K562 (cell line): ENCODE data around the gene CRB2. TPM values are rescaled to one million over a fixed set of nuclear protein-coding genes. Genes with fewer than 3 reads are reported as not detected.

Experiments used
- ATAC-seq: fragments of 200-7000 bp; cut with Tn5 transposase; 3 replicates; pipeline ENCODE4 v1.9.1; 2020; ENCODE audit warnings: moderate library complexity
- BruUV-seq: library from RNA; stranded (reverse); fragments of 400-500 nt; replicated peaks from 2 replicates; lab custom pipeline; 2021; lab: Mats Ljungman, UMichigan
- CTCF ChIA-PET: fragments of 300-600 bp; formaldehyde crosslinking; extraction: SDS; loops from one replicate; lab custom pipeline; 2021; ENCODE audit warnings: low intra/inter-chr PET ratio; lab: Yijun Ruan, JAX
- POLR2A ChIA-PET: fragments of 300-600, 350-650 bp; sonication (Branson Sonifier 250); formaldehyde crosslinking; extraction: SDS; loops from one replicate; lab custom pipeline; 2021; ENCODE audit warnings: antibody characterized with exemption, inconsistent platforms; lab: Yijun Ruan, JAX
- DNase-seq, 4 experiments: peaks; one replicate each; pipeline versions ENCODE4 v3.0.0 to v3.0.0-alpha.2; 2011 to 2018; ENCODE audit warnings: low spot score in 3 of 4, mixed read lengths in 3 of 4; ENCODE audit errors: extremely low read depth in 1 of 4
- FAIRE-seq: peaks from 2 replicates; lab custom pipeline; 2011; peaks lifted over from hg19 to GRCh38; lab: Jason Lieb, UNC
- H2AFZ ChIP-seq: 2 replicates; pipeline ENCODE4 v1.6.0; 2011; ENCODE audit warnings: low read depth, low read length, control low read depth, inconsistent platforms
- H3K27ac ChIP-seq: fragments of 200-600 bp; 3 replicates; pipeline ENCODE4 v1.8.0; 2011; ENCODE audit warnings: low read depth, mild to moderate bottlenecking, control low read depth, inconsistent platforms, low read length, moderate library complexity, mixed read lengths; ENCODE audit errors: extremely low read depth
- H3K27me3 ChIP-seq, 2 experiments: fragments of 300-600 bp in 1 of 2; 2 replicates in 1 of 2; 3 replicates in 1 of 2; pipeline versions ENCODE4 v1.6.0 to v1.8.0; 2011; ENCODE audit warnings: inconsistent platforms in 2 of 2, low read length in 2 of 2, mild to moderate bottlenecking in 1 of 2, mixed read lengths in 1 of 2, moderate library complexity in 1 of 2; ENCODE audit not compliant: control insufficient read depth in 2 of 2, insufficient read depth in 2 of 2
- H3K36me3 ChIP-seq: fragments of 300-600 bp; 3 replicates; pipeline ENCODE4 v1.8.0; 2011; ENCODE audit warnings: mild to moderate bottlenecking, low read length, inconsistent platforms; ENCODE audit not compliant: control insufficient read depth, insufficient read depth
- H3K4me1 ChIP-seq, 2 experiments: fragments of 200-600 bp in 1 of 2; replicated peaks in 1 of 2; 2 replicates in 1 of 2; 3 replicates in 1 of 2; pipeline versions ENCODE4 v1.5.1 to v1.8.0; 2011; ENCODE audit warnings: inconsistent platforms in 2 of 2, low read length in 2 of 2, mild to moderate bottlenecking in 1 of 2, mixed read lengths in 1 of 2, moderate library complexity in 1 of 2; ENCODE audit not compliant: control insufficient read depth in 2 of 2, insufficient read depth in 2 of 2
- H3K4me2 ChIP-seq: 2 replicates; pipeline ENCODE4 v1.6.1; 2011; ENCODE audit warnings: low read length, control low read depth, inconsistent platforms, mixed read lengths; ENCODE audit not compliant: insufficient read depth
- H3K4me3 ChIP-seq: fragments of 200-600 bp; sonication (generic), shearing (Covaris generic); 2 replicates; pipeline ENCODE4 v1.5.1; 2016; ENCODE audit warnings: control low read depth, inconsistent platforms
- H3K79me2 ChIP-seq: fragments of 200-600 bp; 3 replicates; pipeline ENCODE4 v1.8.0; 2011; ENCODE audit warnings: low read length, inconsistent platforms; ENCODE audit not compliant: control insufficient read depth, insufficient read depth
- H3K9ac ChIP-seq, 2 experiments: 2 replicates each; pipeline versions ENCODE4 v1.6.0 to v1.6.1; 2011; ENCODE audit warnings: low read depth in 2 of 2, low read length in 2 of 2, control low read depth in 1 of 2, inconsistent platforms in 1 of 2, mild to moderate bottlenecking in 1 of 2, mixed read lengths in 1 of 2; ENCODE audit not compliant: insufficient read depth in 1 of 2
- H3K9me1 ChIP-seq: one replicate; pipeline ENCODE4 v1.6.0; 2011; ENCODE audit warnings: inconsistent platforms, mild to moderate bottlenecking, low read length, moderate library complexity; ENCODE audit not compliant: control insufficient read depth, insufficient read depth
- H3K9me3 ChIP-seq: replicated peaks from 2 replicates; pipeline ENCODE4 v1.5.1; 2011; ENCODE audit warnings: low read depth, low read length, inconsistent platforms; ENCODE audit not compliant: control insufficient read depth, insufficient read depth
- H4K20me1 ChIP-seq: replicated peaks from 2 replicates; pipeline ENCODE4 v1.6.1; 2011; ENCODE audit warnings: low read length, inconsistent platforms, mixed read lengths; ENCODE audit not compliant: control insufficient read depth, insufficient read depth
- DDX20 ChIP-seq: fragments of 450-650 bp; IDR thresholded peaks from 2 replicates; pipeline ENCODE4 v1.6.1; 2016; ENCODE audit warnings: missing genetic modification characterization, low read depth, mild to moderate bottlenecking, missing compliant biosample characterization, moderate library complexity
- HMG20B ChIP-seq: fragments of 250-450 bp; sonication (Bioruptor Pico); IDR thresholded peaks from 2 replicates; pipeline ENCODE4 v1.5.0; 2021; ENCODE audit warnings: mild to moderate bottlenecking
- KLF6 ChIP-seq: fragments of 250-450 bp; sonication (Bioruptor Pico); IDR thresholded peaks from 2 replicates; pipeline ENCODE4 v1.4.0; 2020; ENCODE audit warnings: mild to moderate bottlenecking, moderate library complexity, borderline replicate concordance
- RBFOX2 ChIP-seq: fragments of 200-400 bp; formaldehyde crosslinking; IDR thresholded peaks from 2 replicates; pipeline ENCODE4 v1.6.1; 2017; ENCODE audit warnings: low read depth, mild to moderate bottlenecking, low read length, moderate library complexity
- SRSF3 ChIP-seq: fragments of 200-400 bp; formaldehyde crosslinking; IDR thresholded peaks from 2 replicates; pipeline ENCODE4 v1.6.1; 2016; ENCODE audit warnings: mild to moderate bottlenecking, low read length, moderate library complexity; ENCODE audit not compliant: insufficient read depth
- TCF3 ChIP-seq: sonication (generic); formaldehyde crosslinking; IDR thresholded peaks from 2 replicates; pipeline ENCODE4 v1.4.0; 2020; ENCODE audit warnings: mild to moderate bottlenecking, missing genetic modification reagents
- ZBTB2 ChIP-seq: fragments of 450-650 bp; IDR thresholded peaks from 2 replicates; pipeline ENCODE4 v1.6.1; 2016; ENCODE audit warnings: antibody characterized with exemption
- WGBS: fragments of 100-300 bp; shearing (Covaris generic); methylation state at CpG from one replicate; pipeline ENCODE4 v1.1.6; 2016; ENCODE audit warnings: low coverage, mixed read lengths; ENCODE audit not compliant: insufficient coverage; ENCODE audit errors: missing lambda C conversion rate; 5-methylcytosine and 5-hydroxymethylcytosine counted together
- in situ Hi-C: fragments of 300-500 bp; cut with MboI; formaldehyde crosslinking; loops from 4 replicates; pipeline ENCODE4 v1.15.0; 2018; ENCODE audit warnings: inconsistent platforms, mixed read lengths
- intact Hi-C: fragments of 100-400 bp; cut with micrococcal nuclease; formaldehyde crosslinking; loops from 2 replicates; pipeline ENCODE4 v1.14.2; 2022
- polyA plus RNA-seq, 8 experiments: library from polyadenylated mRNA; depleted of rRNA in 4 of 8; stranded (reverse) in 5 of 8; unstranded in 3 of 8; fragments of >200 nt; fragmentation: Nextera tagmentation in 2 of 8; fragmentation: Illumina TruSeq in 1 of 8; extraction: Ambion mirVana in 2 of 8; extraction: Trizol in 1 of 8; gene quantifications; 2 replicates each; pipeline versions ENCODE4 v1.2.1 to v1.2.3, GENCODE V29; 2011 to 2014; ENCODE audit warnings: inconsistent platforms in 1 of 8, missing spikeins in 1 of 8
- total RNA-seq, 7 experiments: library from RNA; depleted of rRNA in 6 of 7; stranded (reverse); fragments of >200 nt in 6 of 7; fragmentation: Illumina TruSeq in 2 of 7; extraction: Trizol in 2 of 7; gene quantifications; 2 replicates each; pipeline versions ENCODE4 v1.2.1 to v1.2.3, GENCODE V29; 2011 to 2021; ENCODE audit warnings: low replicate concordance in 1 of 7
- TF ChIP-seq, protein P1 (sequence below), 2 experiments: IDR thresholded peaks; 2 replicates each; pipeline ENCODE4 v1.6.1; 2011; ENCODE audit warnings: borderline replicate concordance in 1 of 2, control low read depth in 1 of 2, low read depth in 1 of 2, low read length in 1 of 2, mild to moderate bottlenecking in 1 of 2, mixed read lengths in 1 of 2, moderate library complexity in 1 of 2; ENCODE audit not compliant: insufficient read depth in 1 of 2, insufficient read length in 1 of 2, poor library complexity in 1 of 2, severe bottlenecking in 1 of 2; ENCODE audit errors: extremely low read depth in 1 of 2

Gene CRB2
- total and polyA plus RNA-seq, 9 of the 15 experiments (the other 6 are each of a cell fraction or from before 2014, with no cell fraction given) = 0.13 to 1.2 (median 0.25) TPM; not detected in 2

DNA sequence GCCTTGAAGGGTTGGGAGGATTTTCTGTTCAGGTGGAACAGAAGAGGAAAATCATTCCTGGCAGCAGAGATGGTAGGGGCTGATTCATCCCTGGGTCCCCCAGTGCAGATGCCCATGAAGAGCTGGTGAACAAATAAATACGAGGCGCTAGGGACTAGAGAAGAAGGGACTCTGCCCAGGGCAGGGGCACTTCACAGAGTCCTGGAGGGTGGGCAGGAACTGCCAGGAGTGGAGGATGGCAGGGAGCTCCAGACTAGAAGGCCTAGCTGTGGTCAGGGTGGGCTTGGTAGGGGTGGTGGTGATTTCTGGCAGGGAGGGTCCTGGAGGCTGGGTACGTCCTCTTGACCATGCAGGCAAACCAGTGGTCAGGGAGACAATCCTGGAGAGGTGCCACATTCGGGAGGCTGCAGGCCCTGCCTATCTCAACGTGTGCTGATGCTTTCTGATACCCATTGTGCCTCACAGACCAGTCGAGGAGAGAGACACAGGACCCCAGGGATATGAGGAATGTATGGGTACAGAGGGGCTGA lies 69.9 kb downstream of the CRB2 start:
- BruUV-seq = no TSS peak
- Histone ChIP-seq H3K4me1 (peaks cover 0 to 2% of the 10 kb centered on the region in 2 experiments; a peak in 1 of 5 replicates), H3K9me3 (no peaks in the 10 kb centered on the region), H3K4me3 (no peak overlapping the region), H3K27me3 (no peaks in the 10 kb centered on the region), H3K9ac (no peak overlapping the region), H3K79me2 (no peaks in the 10 kb centered on the region), H3K27ac (no peak overlapping the region), H3K36me3 (no peaks in the 10 kb centered on the region), H3K4me2 (no peak overlapping the region), H3K9me1 (no peaks in the 10 kb centered on the region), H2AFZ (0 out of 2 replicates have a peak overlapping the region, but pooled peaks have one; percentile 23), H4K20me1 (no peaks in the 10 kb centered on the region; the same call in none of the 2 replicates)
- ChIA-PET CTCF (no interaction called here), POLR2A (interaction anchor here (0.6 to 1.2 kb wide), 6 partner anchors 10 to 188 kb away, joined by 3 to 4 read pairs (median 3); no protein-coding TSS in a partner anchor)
- intact Hi-C loops = no loop called here
- ATAC-seq (no peak; the same call in 2 of the 3 replicates), DNase-seq (no peak), FAIRE-seq (no peak)
- WGBS = 55% methylated on average over 5 of the region's 6 CpGs
- TF ChIP-seq KLF6 (CRISPR knock-in tag) = no peak
- TF ChIP-seq DDX20 (tag) = no peak
- TF ChIP-seq TCF3 = no peak
- no peak for TF ChIP-seq SRSF3
- TF ChIP-seq HMG20B (CRISPR knock-in tag) = no peak
- TF ChIP-seq ZBTB2 = no peak
- TF ChIP-seq RBFOX2 = no peak
- TF ChIP-seq, protein P1, sequence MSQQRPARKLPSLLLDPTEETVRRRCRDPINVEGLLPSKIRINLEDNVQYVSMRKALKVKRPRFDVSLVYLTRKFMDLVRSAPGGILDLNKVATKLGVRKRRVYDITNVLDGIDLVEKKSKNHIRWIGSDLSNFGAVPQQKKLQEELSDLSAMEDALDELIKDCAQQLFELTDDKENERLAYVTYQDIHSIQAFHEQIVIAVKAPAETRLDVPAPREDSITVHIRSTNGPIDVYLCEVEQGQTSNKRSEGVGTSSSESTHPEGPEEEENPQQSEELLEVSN (IDR thresholded peaks at IDR 0.05; ENCODE audit: borderline replicate concordance in 1 of 2, extremely low read depth in 1 of 2, insufficient read depth in 1 of 2, insufficient read length in 1 of 2, low read depth in 1 of 2, low read length in 1 of 2, poor library complexity in 1 of 2, severe bottlenecking in 1 of 2) = no peak
- in situ Hi-C loops = no loop called here
